Muscle layer of colon (tissue), 2 donors: ENCODE results near the gene COL4A1.

Experiments used
- H3K27ac ChIP-seq: one replicate; pipeline ENCODE4 v1.7.0; 2013; ENCODE audit warnings: low read depth, mild to moderate bottlenecking, low read length, moderate library complexity
- H3K27me3 ChIP-seq, 2 donors: one replicate each; pipeline ENCODE4 v1.7.0; 2013; ENCODE audit warnings: low read length in 2 of 2, mild to moderate bottlenecking in 2 of 2; ENCODE audit not compliant: insufficient read depth in 2 of 2, control insufficient read depth in 1 of 2
- H3K36me3 ChIP-seq: one replicate; pipeline ENCODE4 v1.7.0; 2013; ENCODE audit warnings: mild to moderate bottlenecking, low read length; ENCODE audit not compliant: insufficient read depth
- H3K4me1 ChIP-seq: one replicate; pipeline ENCODE4 v1.7.0; 2013; ENCODE audit warnings: mild to moderate bottlenecking, low read length; ENCODE audit not compliant: insufficient read depth
- H3K4me3 ChIP-seq, 2 donors: one replicate each; pipeline ENCODE4 v1.7.0; 2013; ENCODE audit warnings: low read length in 2 of 2, low read depth in 1 of 2, mild to moderate bottlenecking in 1 of 2, moderate library complexity in 1 of 2
- H3K9ac ChIP-seq: one replicate; pipeline ENCODE4 v1.7.0; 2013; ENCODE audit warnings: low read length
- H3K9me3 ChIP-seq: one replicate; pipeline ENCODE4 v1.7.0; 2013; ENCODE audit warnings: mild to moderate bottlenecking, low read length
- donor health status: abdominal sarcoma.
- donor health status: Adenocarcinoma of cecum.

The COL4A1 gene

DNA sequence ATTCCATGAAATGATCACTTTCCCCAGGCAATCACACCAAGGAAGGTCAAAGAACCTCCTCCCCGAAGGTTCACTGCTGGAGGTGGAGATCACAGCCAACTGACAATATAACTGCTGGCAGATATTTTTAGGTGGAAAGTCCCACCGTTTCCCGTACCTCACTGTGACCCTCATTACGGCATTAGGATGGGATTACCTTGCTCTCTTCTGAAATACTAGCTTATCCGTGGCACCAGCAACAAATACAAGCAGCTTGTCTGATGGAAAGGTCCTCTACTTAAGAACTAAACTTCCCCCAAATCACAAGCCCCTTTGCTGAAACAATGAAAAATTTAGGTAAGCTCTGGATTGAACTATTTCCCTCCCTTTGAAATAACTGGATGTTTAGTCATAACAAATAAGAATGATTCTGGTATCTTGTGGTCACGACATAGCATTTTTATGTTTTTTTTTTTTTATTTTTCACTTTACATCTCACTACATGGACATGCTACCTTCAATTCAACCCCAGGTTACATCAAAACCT lies 178.9 kb downstream of the COL4A1 start:
- H3K9me3 ChIP-seq: no peaks in the 10 kb centered on the region
- H3K4me1 ChIP-seq: peaks cover 15% of the 10 kb centered on the region
- H3K36me3 ChIP-seq: no peaks in the 10 kb centered on the region
- H3K27me3 ChIP-seq: no peaks in the 10 kb centered on the region
- no peak overlapping the region for H3K4me3 ChIP-seq
- H3K9ac ChIP-seq: no peak overlapping the region
- no peak overlapping the region for H3K27ac ChIP-seq

DNA sequence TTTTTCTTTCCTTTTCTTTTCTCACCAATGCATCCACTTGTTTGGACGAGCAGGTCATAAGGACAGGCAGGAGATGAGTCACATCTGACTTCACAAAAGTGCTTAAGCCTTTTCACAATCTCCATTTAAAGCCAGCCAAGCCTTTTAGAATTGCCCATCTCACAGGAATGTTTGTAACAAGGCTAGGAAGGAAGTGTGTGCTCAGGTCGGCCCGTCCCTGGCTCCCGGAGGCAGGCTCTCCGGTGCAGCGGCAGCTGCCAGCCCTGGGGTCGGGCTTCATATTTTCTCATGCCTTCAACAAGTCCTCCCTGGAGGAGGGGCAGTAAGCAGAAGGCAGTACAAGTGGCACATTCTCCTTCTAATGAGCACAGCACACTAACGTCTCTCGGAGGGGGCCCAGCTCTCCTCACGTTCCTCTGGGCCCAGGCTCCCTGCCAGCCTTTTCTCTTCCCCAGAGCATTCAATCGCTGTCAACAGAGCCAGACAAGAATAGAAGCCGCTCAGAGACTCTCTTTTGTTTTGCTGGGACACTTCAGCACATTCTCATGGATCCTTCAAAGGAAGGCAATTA lies 180.5 kb downstream of the COL4A1 start:
- Histone ChIP-seq H3K9ac (peak overlapping the region; percentile 11), H3K27me3 (no peaks in the 10 kb centered on the region), H3K4me1 (peaks cover 15% of the 10 kb centered on the region), H3K27ac (peak overlapping the region; percentile 16), H3K9me3 (no peaks in the 10 kb centered on the region), H3K36me3 (no peaks in the 10 kb centered on the region), H3K4me3 (peak overlapping the region in 1 of 2 donors; percentile 15)

DNA sequence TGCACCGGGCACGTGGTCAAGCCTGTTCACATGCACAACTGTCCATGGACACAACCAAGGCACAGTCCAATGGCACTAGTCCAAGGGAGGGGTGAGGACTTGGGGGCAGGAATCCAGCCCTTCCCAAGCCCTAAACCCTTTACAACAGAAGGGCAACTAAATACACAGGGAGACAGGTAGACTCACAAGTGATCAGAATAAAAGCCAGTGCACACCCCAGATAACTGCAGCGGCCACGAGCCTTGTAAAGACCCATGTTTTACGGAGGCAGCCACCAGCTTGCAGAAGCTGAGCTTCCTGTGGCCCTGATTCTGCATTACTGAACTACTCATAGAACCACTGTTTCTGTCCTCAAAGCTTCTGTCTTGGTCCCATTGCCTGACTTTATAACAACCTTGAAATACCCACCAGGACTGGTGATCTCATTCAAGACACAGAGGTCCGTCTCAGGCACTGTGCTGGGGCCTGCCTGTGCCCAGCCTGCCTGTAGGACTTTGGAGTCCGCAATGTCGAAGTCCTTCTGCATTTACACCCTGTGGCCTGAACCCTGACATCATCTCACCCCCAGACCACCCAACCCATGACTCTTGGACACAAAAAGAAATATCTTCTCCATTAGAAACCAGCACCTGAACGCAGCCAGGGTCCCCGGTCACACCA lies 181.2 kb downstream of the COL4A1 start:
- Histone ChIP-seq H3K4me3 (no peak overlapping the region), H3K27ac (no peak overlapping the region), H3K36me3 (no peaks in the 10 kb centered on the region), H3K9me3 (no peaks in the 10 kb centered on the region), H3K4me1 (peaks cover 15% of the 10 kb centered on the region), H3K27me3 (no peaks in the 10 kb centered on the region), H3K9ac (no peak overlapping the region)

DNA sequence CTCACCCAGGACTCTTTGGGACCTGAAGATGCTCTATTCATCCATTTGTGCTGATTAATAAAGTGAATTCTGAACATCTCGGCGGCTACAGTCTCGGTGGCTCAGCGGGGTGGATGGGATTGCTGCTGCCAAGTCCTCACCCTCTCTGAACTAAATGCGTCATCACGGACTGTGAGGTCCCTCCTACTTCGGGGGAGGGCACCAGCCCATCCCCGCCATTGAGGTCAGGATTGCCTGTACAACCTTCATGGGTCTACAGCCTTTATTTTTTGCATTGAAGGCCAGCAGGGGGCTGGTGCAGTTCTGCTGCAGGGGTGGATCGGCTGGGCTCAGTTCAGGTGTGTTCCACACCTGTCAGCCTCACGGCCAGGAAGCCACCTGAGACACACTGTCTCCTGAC lies 181.8 kb downstream of the COL4A1 start:
- H3K27ac ChIP-seq: no peak overlapping the region
- H3K9ac ChIP-seq: no peak overlapping the region
- no peaks in the 10 kb centered on the region for H3K36me3 ChIP-seq
- H3K4me3 ChIP-seq: no peak overlapping the region
- no peaks in the 10 kb centered on the region for H3K9me3 ChIP-seq
- no peaks in the 10 kb centered on the region for H3K27me3 ChIP-seq
- H3K4me1 ChIP-seq: peaks cover 15% of the 10 kb centered on the region

DNA sequence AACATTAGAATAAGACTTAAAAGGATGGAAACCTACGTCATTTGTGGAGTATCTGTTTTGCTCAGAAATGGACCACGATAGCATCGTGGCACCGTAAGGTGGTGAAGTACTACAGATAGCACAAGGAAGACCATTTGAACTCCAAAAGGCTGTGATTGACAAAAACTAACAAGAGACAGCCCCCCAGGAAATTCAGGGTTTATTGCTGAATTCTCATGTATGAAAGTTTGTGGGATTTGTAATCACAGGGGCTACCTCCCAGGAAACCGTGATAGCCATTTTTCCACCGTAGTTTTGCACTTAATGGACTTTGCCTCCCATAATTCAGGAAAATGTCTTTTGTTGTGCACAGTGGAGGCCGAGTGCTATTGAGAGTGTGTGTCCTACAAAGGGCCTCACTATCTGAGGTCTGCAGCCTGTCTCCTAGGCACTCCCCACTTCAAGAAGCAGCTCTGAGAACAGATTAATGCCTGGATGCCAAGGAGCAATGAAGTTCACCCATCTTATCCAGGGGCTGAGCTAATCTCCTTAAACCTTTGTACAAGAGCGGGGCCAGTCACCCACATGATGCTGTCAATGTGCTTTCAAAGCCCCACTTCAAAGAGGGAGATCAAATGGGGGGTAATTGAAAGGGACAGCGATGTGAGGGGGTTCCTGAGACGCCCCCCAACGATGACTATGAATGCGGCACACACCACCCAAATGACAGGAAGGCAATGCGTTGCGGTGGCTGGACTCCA lies 182.6 kb downstream of the COL4A1 start:
- Histone ChIP-seq H3K4me1 (peaks cover 15% of the 10 kb centered on the region), H3K9ac (no peak overlapping the region), H3K36me3 (no peaks in the 10 kb centered on the region), H3K27me3 (no peaks in the 10 kb centered on the region), H3K27ac (no peak overlapping the region), H3K9me3 (no peaks in the 10 kb centered on the region), H3K4me3 (no peak overlapping the region)

DNA sequence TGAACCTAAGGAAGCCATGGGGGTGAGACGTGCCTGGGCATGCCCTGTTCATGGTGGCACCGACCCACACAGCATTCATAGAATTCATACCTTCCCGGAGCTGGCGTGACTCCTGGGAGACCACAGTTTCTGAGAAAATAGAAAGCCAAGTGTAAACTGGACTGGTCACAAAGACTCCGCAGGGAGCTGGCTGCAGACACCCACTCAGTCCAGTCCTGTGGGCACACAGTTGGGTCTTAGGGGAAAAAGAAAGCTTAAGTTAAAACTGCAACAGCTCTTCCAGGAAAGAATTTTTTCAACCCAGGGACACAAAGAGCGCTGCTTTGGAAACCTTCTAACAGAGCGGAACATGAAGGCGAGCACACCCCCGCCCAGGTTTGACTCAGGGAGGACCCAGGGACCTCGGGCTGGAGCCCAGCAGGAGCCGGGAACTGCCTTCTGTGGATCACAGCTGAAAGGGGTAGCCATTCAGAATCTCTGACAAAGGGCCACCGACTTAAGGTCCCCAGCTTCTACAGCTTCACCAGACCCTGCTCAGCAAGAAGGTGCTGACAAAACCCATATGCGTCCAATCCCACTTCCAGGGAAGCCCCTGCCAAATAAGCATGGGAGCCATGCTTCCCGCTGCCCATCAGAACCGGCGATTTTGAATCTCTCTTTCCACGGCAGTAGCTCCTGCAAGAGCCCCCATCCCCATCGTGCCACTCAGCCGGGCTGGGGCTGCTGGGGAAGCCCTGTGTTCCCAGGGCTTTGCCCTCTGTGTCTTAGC lies 183.7 kb downstream of the COL4A1 start:
- no peaks in the 10 kb centered on the region for H3K27me3 ChIP-seq
- no peaks in the 10 kb centered on the region for H3K9me3 ChIP-seq
- H3K4me1 ChIP-seq: peaks cover 15% of the 10 kb centered on the region
- no peak overlapping the region for H3K27ac ChIP-seq
- no peak overlapping the region for H3K9ac ChIP-seq
- no peaks in the 10 kb centered on the region for H3K36me3 ChIP-seq
- H3K4me3 ChIP-seq: no peak overlapping the region

DNA sequence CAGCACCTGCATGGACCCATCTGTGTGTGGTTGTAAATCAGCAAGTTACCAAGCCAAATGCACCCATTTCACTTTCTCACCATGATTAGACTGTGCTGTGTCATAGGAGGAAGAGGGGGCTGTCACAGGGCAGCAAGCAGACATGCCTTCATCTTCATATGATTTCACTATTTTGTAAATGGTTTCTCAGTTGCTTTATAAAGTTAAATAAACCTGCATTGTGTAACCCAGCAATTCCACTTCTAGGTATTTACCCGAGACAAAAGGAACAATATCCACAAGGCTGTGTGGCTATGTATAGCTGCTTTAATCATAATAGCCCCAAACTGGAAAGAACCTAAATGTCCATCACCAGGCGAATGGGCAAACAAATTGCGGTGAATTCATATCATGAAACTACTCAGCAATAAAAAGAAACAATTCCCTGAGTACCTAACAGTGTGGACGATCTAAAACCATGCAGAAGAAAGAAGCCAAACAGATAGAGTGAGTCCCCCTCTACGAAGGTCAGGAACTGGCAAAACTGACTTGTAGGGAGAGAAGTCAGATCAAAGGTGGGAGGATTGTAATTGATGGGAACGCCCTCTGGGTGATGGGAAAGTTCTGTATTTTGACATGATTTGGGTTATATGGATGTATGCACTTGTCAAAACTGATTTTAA lies 185.4 kb downstream of the COL4A1 start:
- H3K36me3 ChIP-seq: no peaks in the 10 kb centered on the region
- H3K9me3 ChIP-seq: no peaks in the 10 kb centered on the region
- peaks cover 9% of the 10 kb centered on the region for H3K4me1 ChIP-seq
- H3K27me3 ChIP-seq: peaks cover 0 to 7% of the 10 kb centered on the region in 2 donors
- H3K9ac ChIP-seq: no peak overlapping the region
- no peak overlapping the region for H3K27ac ChIP-seq
- no peak overlapping the region for H3K4me3 ChIP-seq

DNA sequence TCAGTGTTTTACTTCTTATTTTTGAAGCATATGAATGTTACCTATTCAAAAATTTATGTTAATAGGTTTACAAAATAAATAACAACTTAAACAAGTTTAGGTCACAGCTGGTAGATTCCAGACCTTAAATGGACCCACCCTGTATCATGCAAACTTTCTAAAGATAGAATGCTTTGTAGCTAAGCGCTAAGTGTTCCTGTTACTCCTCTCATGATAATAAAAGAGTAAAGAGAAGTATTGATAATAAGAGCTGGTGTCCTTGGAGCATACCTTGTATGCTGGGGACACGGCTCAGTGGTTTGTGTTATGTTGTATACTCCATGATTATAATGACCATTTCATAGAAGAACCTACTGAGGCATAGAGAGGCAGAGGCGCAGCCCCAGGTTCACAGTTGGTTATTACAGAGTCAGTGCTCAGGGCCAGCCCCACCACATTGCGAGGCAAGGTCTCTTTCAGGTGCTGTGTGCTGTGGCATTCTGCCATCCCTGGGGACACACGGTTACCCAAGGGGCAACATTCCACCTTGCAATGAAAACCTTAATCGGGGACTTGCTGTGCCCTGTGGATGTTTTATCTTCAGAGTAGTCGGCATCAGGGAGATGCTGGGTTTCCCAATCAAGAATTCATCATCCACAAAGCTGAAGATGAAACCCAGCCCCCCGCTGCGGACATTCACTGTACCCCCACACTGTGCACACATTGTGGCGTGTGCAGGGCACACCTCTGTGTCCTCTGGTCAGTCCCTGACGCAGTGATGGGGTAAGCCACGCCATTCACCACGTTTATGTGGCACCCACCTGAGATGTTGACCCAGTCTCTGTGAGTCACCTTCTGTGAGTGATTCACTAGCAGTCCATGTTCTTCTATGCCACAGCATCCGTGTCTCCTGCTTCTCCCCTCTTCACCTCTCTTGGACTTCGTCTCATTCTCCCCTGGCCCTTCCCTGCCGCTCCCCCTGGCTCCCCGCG lies 186.7 kb downstream of the COL4A1 start:
- no peak overlapping the region for H3K27ac ChIP-seq
- H3K4me3 ChIP-seq: no peak overlapping the region
- peaks cover 0 to 7% of the 10 kb centered on the region in 2 donors for H3K27me3 ChIP-seq
- H3K36me3 ChIP-seq: no peaks in the 10 kb centered on the region
- no peak overlapping the region for H3K9ac ChIP-seq
- no peaks in the 10 kb centered on the region for H3K9me3 ChIP-seq
- H3K4me1 ChIP-seq: no peaks in the 10 kb centered on the region

DNA sequence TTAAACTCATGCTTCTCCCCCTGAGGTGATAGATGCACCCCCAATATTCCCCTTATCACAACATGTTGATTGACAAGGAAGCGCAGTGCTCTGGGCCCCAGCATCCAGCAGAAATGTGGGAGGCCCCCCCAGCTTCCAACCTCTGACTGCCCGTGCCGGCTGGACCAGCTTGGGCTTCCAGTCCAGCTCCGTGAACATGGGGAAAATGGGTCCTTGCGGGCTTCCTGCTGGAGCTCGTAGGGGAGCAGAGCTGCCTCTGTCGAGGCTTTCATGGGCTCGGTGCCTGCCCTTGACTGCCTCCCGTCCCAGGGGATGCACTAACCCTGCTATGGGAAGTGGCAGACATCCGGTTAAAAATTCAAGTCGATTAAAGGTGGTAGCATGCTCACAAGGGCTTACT lies 188.9 kb downstream of the COL4A1 start:
- H3K9ac ChIP-seq: no peak overlapping the region
- no peaks in the 10 kb centered on the region for H3K9me3 ChIP-seq
- no peak overlapping the region for H3K27ac ChIP-seq
- no peak overlapping the region for H3K4me3 ChIP-seq
- H3K36me3 ChIP-seq: no peaks in the 10 kb centered on the region
- H3K27me3 ChIP-seq: peaks cover 0 to 7% of the 10 kb centered on the region in 2 donors
- no peaks in the 10 kb centered on the region for H3K4me1 ChIP-seq

DNA sequence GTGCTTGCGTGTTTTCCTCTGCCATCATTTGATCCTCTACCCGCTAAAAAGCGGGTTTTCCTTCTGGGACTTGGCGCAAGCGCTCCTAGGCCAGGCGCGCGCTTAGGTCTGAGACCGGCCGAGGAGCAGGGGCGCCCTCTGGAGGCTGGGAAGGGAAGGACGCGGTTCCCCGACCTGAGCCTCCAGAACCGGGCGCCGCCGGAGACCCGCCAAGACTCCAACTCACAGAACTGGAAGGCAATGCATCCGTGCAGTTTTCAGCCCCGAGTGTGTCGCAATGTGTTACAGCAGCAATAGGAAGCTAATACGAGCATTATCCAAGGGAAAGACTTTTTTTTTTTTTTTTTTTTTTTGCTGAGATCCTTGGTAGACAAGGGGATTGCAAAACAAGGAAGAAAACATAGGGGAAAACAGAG lies 190.9 kb downstream of the COL4A1 start:
- Histone ChIP-seq H3K9ac (no peak overlapping the region), H3K36me3 (no peaks in the 10 kb centered on the region), H3K9me3 (no peaks in the 10 kb centered on the region)

More for the DNA sequence above, 190.9 kb downstream of the COL4A1 start:
- Histone ChIP-seq H3K4me1 (no peaks in the 10 kb centered on the region), H3K4me3 (no peak overlapping the region), H3K27me3 (peaks cover 0 to 7% of the 10 kb centered on the region in 2 donors), H3K27ac (no peak overlapping the region)
